Heart left ventricle (tissue), 13 donors: ENCODE measurements around the gene ZNF14.

ENCODE experiments used
- POLR2A ChIP-seq, 2 donors: fragments of 450-650 bp; IDR thresholded peaks; one replicate each; pipeline ENCODE4 v1.6.1; 2017; ENCODE audit warnings: antibody characterized with exemption in 2 of 2, mild to moderate bottlenecking in 2 of 2, moderate library complexity in 2 of 2
- TF ChIP-seq, protein P1 (sequence below), 12 donors: fragments of 200-600 bp; sonication (generic) in 4 of 12; IDR thresholded peaks; one replicate each; pipeline versions ENCODE4 v1.5.0 to v1.8.0; 2018 to 2022; ENCODE audit warnings: antibody characterized with exemption in 12 of 12, mild to moderate bottlenecking in 5 of 12
- donor health status: ischemic (EF 13 %, LVEDD 7.1; RV severe dilation, severe dysfunction).
- donor health status: DM: no; HTN: yes; CAD: no.
- donor health status: DM: no; HTN: no; CAD: no.
- donor health status: ischemic (EF 25% LVEDD 6.9; RV normal size, moderate dysfunction).
- donor health status: ischemic (EF 25% LVEDD 5.7; RV mildly dilated, moderate dysfunction).
- donor health status: ischemic (EF 35%, LVEDD 5.7; RV mildly dilated, moderate dysfunction).
- donor health status: nonischemic (EF 11% LVEDD 7.7; RV severe dilation, severe dysfunction).
- donor health status: DM: yes; HTN: yes; CAD: no.
- donor health status: PGD.
- donor health status: ischemic (EF 29% LVEDD 5.4; RV normal size, mild dysfunction).
- donor health status: nonischemic (EF 23%, LVEDD 6.1; RV moderate dilation, normal function).

DNA sequence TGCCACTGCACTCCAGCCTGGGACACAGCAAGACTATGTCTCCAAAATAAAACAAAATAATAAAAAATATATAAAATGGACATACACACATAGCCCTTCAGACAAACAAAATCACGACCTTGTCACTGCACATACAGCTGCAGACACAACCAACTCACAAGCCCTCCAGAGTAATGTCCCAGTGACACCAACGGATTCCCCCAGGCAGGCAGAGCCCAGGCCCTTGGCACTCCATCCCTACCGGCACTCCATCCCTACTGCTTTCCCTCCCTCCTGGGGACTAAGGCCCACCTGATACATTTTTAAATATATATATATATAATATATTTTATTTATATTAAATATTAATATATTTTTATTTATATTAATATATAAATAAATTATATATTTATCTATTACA lies 45.8 kb downstream of the ZNF14 start:
- TF ChIP-seq POLR2A (IDR thresholded peaks at IDR 0.05), result no peak
- TF ChIP-seq, protein P1, sequence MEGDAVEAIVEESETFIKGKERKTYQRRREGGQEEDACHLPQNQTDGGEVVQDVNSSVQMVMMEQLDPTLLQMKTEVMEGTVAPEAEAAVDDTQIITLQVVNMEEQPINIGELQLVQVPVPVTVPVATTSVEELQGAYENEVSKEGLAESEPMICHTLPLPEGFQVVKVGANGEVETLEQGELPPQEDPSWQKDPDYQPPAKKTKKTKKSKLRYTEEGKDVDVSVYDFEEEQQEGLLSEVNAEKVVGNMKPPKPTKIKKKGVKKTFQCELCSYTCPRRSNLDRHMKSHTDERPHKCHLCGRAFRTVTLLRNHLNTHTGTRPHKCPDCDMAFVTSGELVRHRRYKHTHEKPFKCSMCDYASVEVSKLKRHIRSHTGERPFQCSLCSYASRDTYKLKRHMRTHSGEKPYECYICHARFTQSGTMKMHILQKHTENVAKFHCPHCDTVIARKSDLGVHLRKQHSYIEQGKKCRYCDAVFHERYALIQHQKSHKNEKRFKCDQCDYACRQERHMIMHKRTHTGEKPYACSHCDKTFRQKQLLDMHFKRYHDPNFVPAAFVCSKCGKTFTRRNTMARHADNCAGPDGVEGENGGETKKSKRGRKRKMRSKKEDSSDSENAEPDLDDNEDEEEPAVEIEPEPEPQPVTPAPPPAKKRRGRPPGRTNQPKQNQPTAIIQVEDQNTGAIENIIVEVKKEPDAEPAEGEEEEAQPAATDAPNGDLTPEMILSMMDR (IDR thresholded peaks at IDR 0.05), result no peak
